ENCODE data around the gene TCP11L2.
"Not testable (repeated sequence)": the region's sequence is repeated elsewhere in the genome, so short reads cannot be mapped to it uniquely, and the experiment has no call there.

TCP11L2 gene

DNA sequence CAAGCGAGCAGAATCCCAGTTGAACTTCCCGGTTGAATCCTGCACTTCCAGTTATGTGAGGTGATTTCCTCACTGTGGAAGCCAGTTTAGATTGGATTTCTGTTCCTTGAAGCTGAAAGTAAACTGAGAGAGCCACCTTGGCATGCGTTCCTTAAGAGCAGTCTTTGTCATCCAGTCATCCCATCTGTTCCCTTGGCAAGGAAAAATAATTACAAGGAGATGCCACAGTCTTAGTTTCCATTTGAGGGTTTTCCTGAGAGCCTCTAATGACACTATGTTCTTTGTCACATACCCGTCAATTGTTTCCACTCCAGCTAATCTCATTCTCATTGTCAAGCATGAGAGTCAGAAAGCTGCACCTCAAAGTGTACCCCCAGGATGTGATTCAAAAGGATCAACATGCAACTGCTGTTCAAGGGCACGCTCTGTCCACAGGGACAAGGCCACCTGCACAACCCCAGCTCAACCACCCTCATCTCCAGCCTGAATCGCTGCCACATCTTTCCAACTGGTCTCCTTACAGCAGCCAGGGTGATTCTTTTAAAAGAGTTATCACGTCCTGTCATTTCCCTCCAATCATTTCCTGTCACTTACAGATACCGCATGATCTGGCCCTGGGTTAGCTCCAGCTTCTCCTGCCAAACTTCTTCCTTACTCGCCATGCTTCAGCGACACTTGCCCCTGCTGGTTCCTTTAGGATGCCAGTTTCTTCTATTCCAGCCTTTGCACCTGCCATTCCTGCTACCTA lies 18.0 kb upstream of the TCP11L2 start:
- no peak for DNase-seq (ENCODE audit: low read depth in 2 of 2)

- no peak for DNase-seq (ENCODE audit: low read depth in 2 of 2)
These were observed 16.6 kb upstream of the TCP11L2 start for GRCh38 chr12:106285982-106286381.

DNA sequence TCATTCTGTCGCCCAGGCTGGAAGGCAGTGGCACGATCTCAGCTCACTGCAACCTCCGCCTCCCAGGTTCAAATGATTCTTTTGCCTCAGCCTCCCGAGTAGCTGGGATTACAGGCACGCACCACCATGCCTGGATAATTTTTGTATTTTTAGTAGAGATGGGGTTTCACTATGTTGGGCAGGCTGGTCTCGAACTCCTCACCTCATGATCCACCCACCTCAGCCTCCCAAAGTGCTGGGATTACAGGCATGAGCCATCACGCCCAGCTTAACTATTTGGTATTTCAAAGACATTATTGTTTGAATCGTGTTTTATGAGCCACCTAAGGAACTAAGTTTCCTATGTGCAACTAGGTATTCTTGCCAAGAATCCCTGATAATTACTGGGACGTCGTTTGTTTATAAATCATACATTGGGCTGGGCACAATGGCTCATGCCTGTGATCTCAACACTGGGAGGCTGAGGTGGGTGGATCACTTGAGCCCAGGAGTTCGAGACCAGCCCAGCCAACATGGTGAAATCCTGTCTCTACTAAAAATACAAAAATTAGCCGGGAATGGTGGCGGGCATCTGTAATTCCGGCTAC lies 15.9 kb upstream of the TCP11L2 start:
- DNase-seq (ENCODE audit: low read depth in 2 of 2), result not testable (repeated sequence)

DNA sequence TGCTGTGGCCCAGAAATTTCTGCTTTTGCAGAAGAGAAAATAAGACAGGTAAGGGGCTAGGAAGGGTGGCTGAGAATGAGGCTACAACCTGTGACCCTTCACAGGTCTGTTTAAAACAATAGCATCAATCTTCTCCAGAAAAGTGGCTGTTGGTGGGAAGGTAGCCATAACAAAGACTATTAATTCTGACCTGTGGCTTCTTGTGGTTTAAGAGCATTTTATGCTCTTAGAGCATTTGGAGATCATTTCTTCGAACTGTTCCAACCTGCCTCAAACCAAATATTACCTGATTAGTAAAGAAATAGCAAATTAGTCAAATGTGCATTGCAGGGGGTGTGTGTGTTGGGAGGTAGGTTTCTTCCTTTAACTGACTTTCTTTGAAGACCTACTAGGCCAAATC lies 15.2 kb upstream of the TCP11L2 start:
- DNase-seq (ENCODE audit: low read depth in 2 of 2), result no peak

GRCh38 chr12:106288101-106288493 lies 14.4 kb upstream of the TCP11L2 start:
- DNase-seq (ENCODE audit: low read depth in 2 of 2), result no peak

DNA sequence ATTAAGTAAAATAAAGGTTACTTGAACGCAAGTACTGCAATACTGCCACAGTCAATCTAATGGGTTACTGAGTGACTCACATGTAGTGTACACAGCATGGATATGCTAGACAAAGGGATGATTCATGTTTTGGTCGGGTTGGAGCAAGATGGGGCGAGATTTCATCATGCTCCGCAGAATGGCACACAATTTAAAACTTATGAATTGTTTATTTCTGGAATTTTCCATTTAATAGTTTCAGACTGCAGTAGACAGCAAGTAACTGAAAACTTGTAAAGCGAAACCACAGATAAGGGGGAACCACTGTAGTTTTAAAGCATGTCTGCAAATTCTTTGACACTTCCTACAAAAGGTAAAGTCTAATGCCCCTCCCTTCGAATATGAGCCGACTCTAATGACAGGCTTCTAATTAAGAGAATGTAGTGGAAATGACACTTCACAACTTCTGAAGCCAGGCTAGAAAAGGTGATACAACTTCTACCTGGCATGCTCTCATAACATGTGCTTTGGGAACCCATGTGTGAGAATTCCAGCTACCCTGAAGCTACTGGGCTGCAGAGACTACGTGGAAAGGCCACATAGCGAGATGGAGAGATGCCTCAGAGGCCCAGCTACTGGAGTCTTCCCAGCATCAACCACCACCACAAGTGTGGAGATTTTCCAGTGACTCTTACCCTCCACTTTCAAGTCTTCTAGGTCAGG lies 13.9 kb upstream of the TCP11L2 start:
- no peak for DNase-seq (ENCODE audit: low read depth in 2 of 2)

DNA sequence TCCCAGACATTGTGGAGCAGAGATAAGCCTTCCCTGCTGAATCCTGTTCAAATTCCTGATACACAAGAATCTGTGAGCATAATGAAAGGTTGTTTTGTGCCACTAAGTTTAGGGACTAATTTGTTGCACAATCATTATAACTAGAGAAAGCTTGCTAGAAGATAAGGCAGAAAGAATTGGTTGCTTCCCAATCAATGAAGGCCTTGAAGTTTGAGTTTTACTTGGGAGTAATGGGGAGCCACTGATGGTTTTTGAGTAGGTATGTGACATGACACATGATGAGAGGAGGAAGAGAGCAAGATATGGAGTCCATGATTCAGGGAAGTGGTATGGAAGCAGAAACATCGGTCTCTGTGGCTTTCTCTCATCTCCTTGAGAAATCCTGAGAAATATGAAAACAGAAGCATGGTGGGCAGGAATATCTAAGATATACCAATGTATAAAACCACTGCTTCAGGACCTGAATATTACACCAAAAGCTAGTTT lies 13.3 kb upstream of the TCP11L2 start:
- DNase-seq (ENCODE audit: low read depth in 2 of 2), result no peak

DNA sequence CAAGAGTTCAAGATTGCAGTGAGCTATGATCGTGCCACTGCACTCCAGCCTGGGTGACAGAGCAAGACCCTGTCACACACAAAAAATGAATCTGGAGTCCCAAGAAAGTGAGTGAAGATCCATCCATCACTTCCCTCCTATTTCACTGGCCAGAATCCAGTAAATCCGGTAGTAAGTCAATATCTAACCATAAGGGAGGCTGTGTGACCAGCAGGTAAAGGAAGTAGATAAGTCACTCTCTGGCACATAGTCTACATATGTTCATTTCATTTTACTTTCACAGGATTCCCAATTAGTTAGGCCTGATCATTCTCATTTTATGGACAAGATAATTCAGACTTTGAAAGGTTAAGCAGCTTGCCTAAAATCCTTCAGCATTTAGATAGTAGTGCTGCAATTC lies 11.9 kb upstream of the TCP11L2 start:
- DNase-seq (ENCODE audit: low read depth in 2 of 2), result no peak

- no peak for DNase-seq (ENCODE audit: low read depth in 2 of 2)
These were observed 11.2 kb upstream of the TCP11L2 start for GRCh38 chr12:106291342-106291741.

- no peak for DNase-seq (ENCODE audit: low read depth in 2 of 2)
These were observed 10.2 kb upstream of the TCP11L2 start for GRCh38 chr12:106292339-106292738.

- no peak for DNase-seq (ENCODE audit: low read depth in 2 of 2)
These were observed 6.2 kb upstream of the TCP11L2 start for GRCh38 chr12:106296179-106296877.

GRCh38 chr12:106297075-106297474 lies 5.5 kb upstream of the TCP11L2 start:
- DNase-seq (ENCODE audit: low read depth in 2 of 2), result no peak

GRCh38 chr12:106297681-106298080 lies 4.9 kb upstream of the TCP11L2 start:
- DNase-seq (ENCODE audit: low read depth in 2 of 2), result no peak

DNA sequence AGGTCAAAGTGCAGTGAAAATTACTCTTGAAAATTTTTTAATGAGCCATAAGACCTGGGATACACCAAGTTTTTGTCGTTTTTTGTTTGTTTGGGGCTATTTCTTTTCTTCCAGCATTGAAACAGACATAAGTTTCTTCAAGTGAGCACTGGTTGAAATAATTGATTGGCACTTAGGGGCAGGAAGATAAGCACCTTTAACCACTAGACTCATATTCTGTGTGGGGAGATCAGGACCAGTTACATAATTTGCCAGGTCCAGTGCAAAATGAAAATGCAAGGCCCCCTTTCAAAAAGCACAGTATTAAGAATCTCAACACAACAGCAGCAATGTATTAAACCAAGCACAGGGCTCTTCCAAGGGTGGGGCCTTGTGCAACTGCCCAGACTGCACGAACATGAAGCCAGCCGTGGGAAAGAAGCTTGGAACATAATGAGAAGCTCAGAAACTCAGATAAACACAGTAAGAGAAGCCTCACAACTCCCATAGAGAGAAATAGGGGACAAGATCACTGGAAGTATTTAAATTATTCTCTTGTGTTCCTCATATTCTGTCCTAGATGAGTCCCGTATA lies 3.2 kb upstream of the TCP11L2 start:
- DNase-seq (ENCODE audit: low read depth in 2 of 2), result no peak

- no peak for DNase-seq (ENCODE audit: low read depth in 2 of 2)
These were observed 1.8 kb upstream of the TCP11L2 start for GRCh38 chr12:106300761-106301160.

GRCh38 chr12:106301241-106301610 lies 1.3 kb upstream of the TCP11L2 start:
- DNase-seq (ENCODE audit: low read depth in 2 of 2), result no peak

- DNase-seq (ENCODE audit: low read depth in 2 of 2), result peak; percentile 20 to 38
These were observed 767 bp upstream of the TCP11L2 start for GRCh38 chr12:106301611-106302321.

- peak; percentile 61 to 75 for DNase-seq (ENCODE audit: low read depth in 2 of 2)
These were observed 778 bp downstream of the TCP11L2 start for GRCh38 chr12:106303202-106303820.

GRCh38 chr12:106304001-106304421 lies 1.5 kb downstream of the TCP11L2 start:
- no peak for DNase-seq (ENCODE audit: low read depth in 2 of 2)

GRCh38 chr12:106304797-106305196 lies 2.3 kb downstream of the TCP11L2 start:
- no peak for DNase-seq (ENCODE audit: low read depth in 2 of 2)

- no peak for DNase-seq (ENCODE audit: low read depth in 2 of 2)
These were observed 2.8 kb downstream of the TCP11L2 start for GRCh38 chr12:106305376-106305775.

Measured in stimulated activated CD8-positive, alpha-beta memory T cell treated with anti-CD3 and anti-CD28 coated beads, Interleukin-2, amount 100 ng/mL, for 1 hour (primary cell).